ENCODE results near the gene PPIP5K1. TPM values are rescaled to one million over a fixed set of nuclear protein-coding genes. Genes with fewer than 3 reads are reported as not detected.
A peak's percentile ranks its signal among the peaks of the same experiment; 100 is the strongest.

Gene PPIP5K1
- total and polyA plus RNA-seq, 9 of the 15 experiments (the other 6 are each of a cell fraction or from before 2014, with no cell fraction given), result 2.5 to 74.6 (median 35.1) TPM

DNA sequence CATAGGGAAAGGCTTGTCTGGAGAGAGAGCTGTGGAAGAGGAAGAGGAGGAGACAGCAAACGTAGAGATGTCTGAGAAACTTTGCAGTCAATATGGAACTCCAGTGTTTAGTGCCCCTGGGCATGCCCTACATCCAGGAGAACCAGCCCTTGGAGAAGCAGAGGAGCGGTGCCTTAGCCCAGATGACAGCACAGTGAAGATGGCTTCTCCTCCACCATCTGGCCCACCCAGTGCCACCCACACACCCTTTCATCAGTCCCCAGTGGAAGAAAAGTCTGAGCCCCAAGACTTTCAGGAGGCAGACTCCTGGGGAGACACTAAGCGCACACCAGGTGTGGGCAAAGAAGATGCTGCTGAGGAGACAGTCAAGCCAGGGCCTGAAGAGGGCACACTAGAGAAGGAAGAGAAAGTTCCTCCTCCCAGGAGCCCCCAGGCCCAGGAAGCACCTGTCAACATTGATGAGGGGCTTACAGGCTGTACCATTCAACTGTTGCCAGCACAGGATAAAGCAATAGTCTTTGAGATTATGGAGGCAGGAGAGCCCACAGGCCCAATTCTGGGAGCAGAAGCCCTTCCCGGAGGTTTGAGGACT, 65.7 kb downstream of the PPIP5K1 start:
- H3K9ac ChIP-seq (ENCODE audit: insufficient read depth in 1 of 2, low read depth in 2 of 2, low read length in 2 of 2), result peak overlapping the region in 1 of 2 experiments; percentile 51; a peak in 1 of 4 replicates
- TF ChIP-seq TARDBP (IDR thresholded peaks at IDR 0.05), result no peak
- TF ChIP-seq NFE2 (IDR thresholded peaks at IDR 0.05; ENCODE audit: low read depth), result no peak
- TF ChIP-seq, protein P1, sequence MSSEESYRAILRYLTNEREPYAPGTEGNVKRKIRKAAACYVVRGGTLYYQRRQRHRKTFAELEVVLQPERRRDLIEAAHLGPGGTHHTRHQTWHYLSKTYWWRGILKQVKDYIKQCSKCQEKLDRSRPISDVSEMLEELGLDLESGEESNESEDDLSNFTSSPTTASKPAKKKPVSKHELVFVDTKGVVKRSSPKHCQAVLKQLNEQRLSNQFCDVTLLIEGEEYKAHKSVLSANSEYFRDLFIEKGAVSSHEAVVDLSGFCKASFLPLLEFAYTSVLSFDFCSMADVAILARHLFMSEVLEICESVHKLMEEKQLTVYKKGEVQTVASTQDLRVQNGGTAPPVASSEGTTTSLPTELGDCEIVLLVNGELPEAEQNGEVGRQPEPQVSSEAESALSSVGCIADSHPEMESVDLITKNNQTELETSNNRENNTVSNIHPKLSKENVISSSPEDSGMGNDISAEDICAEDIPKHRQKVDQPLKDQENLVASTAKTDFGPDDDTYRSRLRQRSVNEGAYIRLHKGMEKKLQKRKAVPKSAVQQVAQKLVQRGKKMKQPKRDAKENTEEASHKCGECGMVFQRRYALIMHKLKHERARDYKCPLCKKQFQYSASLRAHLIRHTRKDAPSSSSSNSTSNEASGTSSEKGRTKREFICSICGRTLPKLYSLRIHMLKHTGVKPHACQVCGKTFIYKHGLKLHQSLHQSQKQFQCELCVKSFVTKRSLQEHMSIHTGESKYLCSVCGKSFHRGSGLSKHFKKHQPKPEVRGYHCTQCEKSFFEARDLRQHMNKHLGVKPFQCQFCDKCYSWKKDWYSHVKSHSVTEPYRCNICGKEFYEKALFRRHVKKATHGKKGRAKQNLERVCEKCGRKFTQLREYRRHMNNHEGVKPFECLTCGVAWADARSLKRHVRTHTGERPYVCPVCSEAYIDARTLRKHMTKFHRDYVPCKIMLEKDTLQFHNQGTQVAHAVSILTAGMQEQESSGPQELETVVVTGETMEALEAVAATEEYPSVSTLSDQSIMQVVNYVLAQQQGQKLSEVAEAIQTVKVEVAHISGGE (CRISPR knock-in tag; IDR thresholded peaks at IDR 0.05), result no peak
- TF ChIP-seq, protein P2, sequence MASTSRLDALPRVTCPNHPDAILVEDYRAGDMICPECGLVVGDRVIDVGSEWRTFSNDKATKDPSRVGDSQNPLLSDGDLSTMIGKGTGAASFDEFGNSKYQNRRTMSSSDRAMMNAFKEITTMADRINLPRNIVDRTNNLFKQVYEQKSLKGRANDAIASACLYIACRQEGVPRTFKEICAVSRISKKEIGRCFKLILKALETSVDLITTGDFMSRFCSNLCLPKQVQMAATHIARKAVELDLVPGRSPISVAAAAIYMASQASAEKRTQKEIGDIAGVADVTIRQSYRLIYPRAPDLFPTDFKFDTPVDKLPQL (IDR thresholded peaks at IDR 0.05; ENCODE audit: extremely low read depth, insufficient read length), result no peak
- TF ChIP-seq, protein P3, sequence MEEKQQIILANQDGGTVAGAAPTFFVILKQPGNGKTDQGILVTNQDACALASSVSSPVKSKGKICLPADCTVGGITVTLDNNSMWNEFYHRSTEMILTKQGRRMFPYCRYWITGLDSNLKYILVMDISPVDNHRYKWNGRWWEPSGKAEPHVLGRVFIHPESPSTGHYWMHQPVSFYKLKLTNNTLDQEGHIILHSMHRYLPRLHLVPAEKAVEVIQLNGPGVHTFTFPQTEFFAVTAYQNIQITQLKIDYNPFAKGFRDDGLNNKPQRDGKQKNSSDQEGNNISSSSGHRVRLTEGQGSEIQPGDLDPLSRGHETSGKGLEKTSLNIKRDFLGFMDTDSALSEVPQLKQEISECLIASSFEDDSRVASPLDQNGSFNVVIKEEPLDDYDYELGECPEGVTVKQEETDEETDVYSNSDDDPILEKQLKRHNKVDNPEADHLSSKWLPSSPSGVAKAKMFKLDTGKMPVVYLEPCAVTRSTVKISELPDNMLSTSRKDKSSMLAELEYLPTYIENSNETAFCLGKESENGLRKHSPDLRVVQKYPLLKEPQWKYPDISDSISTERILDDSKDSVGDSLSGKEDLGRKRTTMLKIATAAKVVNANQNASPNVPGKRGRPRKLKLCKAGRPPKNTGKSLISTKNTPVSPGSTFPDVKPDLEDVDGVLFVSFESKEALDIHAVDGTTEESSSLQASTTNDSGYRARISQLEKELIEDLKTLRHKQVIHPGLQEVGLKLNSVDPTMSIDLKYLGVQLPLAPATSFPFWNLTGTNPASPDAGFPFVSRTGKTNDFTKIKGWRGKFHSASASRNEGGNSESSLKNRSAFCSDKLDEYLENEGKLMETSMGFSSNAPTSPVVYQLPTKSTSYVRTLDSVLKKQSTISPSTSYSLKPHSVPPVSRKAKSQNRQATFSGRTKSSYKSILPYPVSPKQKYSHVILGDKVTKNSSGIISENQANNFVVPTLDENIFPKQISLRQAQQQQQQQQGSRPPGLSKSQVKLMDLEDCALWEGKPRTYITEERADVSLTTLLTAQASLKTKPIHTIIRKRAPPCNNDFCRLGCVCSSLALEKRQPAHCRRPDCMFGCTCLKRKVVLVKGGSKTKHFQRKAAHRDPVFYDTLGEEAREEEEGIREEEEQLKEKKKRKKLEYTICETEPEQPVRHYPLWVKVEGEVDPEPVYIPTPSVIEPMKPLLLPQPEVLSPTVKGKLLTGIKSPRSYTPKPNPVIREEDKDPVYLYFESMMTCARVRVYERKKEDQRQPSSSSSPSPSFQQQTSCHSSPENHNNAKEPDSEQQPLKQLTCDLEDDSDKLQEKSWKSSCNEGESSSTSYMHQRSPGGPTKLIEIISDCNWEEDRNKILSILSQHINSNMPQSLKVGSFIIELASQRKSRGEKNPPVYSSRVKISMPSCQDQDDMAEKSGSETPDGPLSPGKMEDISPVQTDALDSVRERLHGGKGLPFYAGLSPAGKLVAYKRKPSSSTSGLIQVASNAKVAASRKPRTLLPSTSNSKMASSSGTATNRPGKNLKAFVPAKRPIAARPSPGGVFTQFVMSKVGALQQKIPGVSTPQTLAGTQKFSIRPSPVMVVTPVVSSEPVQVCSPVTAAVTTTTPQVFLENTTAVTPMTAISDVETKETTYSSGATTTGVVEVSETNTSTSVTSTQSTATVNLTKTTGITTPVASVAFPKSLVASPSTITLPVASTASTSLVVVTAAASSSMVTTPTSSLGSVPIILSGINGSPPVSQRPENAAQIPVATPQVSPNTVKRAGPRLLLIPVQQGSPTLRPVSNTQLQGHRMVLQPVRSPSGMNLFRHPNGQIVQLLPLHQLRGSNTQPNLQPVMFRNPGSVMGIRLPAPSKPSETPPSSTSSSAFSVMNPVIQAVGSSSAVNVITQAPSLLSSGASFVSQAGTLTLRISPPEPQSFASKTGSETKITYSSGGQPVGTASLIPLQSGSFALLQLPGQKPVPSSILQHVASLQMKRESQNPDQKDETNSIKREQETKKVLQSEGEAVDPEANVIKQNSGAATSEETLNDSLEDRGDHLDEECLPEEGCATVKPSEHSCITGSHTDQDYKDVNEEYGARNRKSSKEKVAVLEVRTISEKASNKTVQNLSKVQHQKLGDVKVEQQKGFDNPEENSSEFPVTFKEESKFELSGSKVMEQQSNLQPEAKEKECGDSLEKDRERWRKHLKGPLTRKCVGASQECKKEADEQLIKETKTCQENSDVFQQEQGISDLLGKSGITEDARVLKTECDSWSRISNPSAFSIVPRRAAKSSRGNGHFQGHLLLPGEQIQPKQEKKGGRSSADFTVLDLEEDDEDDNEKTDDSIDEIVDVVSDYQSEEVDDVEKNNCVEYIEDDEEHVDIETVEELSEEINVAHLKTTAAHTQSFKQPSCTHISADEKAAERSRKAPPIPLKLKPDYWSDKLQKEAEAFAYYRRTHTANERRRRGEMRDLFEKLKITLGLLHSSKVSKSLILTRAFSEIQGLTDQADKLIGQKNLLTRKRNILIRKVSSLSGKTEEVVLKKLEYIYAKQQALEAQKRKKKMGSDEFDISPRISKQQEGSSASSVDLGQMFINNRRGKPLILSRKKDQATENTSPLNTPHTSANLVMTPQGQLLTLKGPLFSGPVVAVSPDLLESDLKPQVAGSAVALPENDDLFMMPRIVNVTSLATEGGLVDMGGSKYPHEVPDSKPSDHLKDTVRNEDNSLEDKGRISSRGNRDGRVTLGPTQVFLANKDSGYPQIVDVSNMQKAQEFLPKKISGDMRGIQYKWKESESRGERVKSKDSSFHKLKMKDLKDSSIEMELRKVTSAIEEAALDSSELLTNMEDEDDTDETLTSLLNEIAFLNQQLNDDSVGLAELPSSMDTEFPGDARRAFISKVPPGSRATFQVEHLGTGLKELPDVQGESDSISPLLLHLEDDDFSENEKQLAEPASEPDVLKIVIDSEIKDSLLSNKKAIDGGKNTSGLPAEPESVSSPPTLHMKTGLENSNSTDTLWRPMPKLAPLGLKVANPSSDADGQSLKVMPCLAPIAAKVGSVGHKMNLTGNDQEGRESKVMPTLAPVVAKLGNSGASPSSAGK (IDR thresholded peaks at IDR 0.05), result no peak

More for the DNA sequence above, 65.7 kb downstream of the PPIP5K1 start:
- Histone ChIP-seq H3K4me2 (ENCODE audit: insufficient read depth, low read length) (no peak overlapping the region), H3K27ac (ENCODE audit: extremely low read depth, low read depth, low read length) (no peak overlapping the region), H3K4me1 (replicated peaks in 1 of 2; ENCODE audit: control insufficient read depth in 2 of 2, insufficient read depth in 2 of 2, low read length in 2 of 2) (peaks cover 6 to 13% of the 10 kb centered on the region in 2 experiments; a peak in 3 of 5 replicates), H3K9me1 (ENCODE audit: control insufficient read depth, insufficient read depth, low read length) (no peaks in the 10 kb centered on the region), H3K4me3 (no peak overlapping the region), H2AFZ (ENCODE audit: low read depth, low read length) (no peak overlapping the region), H3K79me2 (ENCODE audit: control insufficient read depth, insufficient read depth, low read length) (peaks cover 4% of the 10 kb centered on the region; the same call in 2 of the 3 replicates), H3K9me3 (replicated peaks; ENCODE audit: control insufficient read depth, insufficient read depth, low read depth, low read length) (no peaks in the 10 kb centered on the region), H3K36me3 (ENCODE audit: control insufficient read depth, insufficient read depth, low read length) (peaks cover 63% of the 10 kb centered on the region; the same call in 2 of the 3 replicates), H3K27me3 (ENCODE audit: control insufficient read depth in 2 of 2, insufficient read depth in 2 of 2, low read length in 2 of 2) (no peaks in the 10 kb centered on the region), H4K20me1 (replicated peaks; ENCODE audit: control insufficient read depth, insufficient read depth, low read length) (peaks cover 5% of the 10 kb centered on the region; the same call in 1 of the 2 replicates)
- ChIA-PET POLR2A (interaction anchor here (1.0 to 1.1 kb wide), 2 partner anchors 10 to 12 kb away, joined by 3 to 4 read pairs; no protein-coding TSS in a partner anchor), CTCF (ENCODE audit: low intra/inter-chr PET ratio) (no interaction called here)
- in situ Hi-C loops (cut with MboI) (no loop called here), intact Hi-C loops (cut with micrococcal nuclease) (no loop called here)
- FAIRE-seq (no peak), DNase-seq (ENCODE audit: extremely low read depth in 1 of 4, low spot score in 3 of 4) (peak in 1 of 4 experiments; percentile 2), ATAC-seq (no peak)
- WGBS (ENCODE audit: insufficient coverage, low coverage, missing lambda C conversion rate), result 87% methylated on average over 4 of the region's 4 CpGs
- no TSS peak for BruUV-seq (replicated peaks)

Data from K562 (cell line).